Cardiac fibroblast (primary cell): ENCODE results near the gene RHOJ.

ENCODE experiments used
- DNase-seq, 2 donors: peaks; one replicate each; pipeline versions ENCODE4 v3.0.0 to v3.0.0-alpha.2; 2010; ENCODE audit warnings: low read depth in 2 of 2
- H3K4me3 ChIP-seq, 2 donors: replicated peaks in 1 of 2; 1 replicate in 1 of 2; 2 replicates in 1 of 2; pipeline ENCODE4 v1.5.1; 2011; ENCODE audit warnings: low read depth in 2 of 2, low read length in 2 of 2, mild to moderate bottlenecking in 2 of 2, moderate library complexity in 1 of 2
- CTCF ChIP-seq: IDR thresholded peaks from one replicate; pipeline ENCODE4 v1.5.1; 2011; ENCODE audit warnings: low read depth, mild to moderate bottlenecking, low read length, inconsistent platforms

The RHOJ gene

GRCh38 chr14:63269561-63270225, 65.5 kb downstream of the RHOJ start:
- DNase-seq, result no peak
- TF ChIP-seq CTCF, result no peak
- no peak overlapping the region for H3K4me3 ChIP-seq

GRCh38 chr14:63273129-63273528, 68.9 kb downstream of the RHOJ start:
- peak in 1 of 2 donors; percentile 19 for DNase-seq
- H3K4me3 ChIP-seq, result no peak overlapping the region
- no peak for TF ChIP-seq CTCF

DNA sequence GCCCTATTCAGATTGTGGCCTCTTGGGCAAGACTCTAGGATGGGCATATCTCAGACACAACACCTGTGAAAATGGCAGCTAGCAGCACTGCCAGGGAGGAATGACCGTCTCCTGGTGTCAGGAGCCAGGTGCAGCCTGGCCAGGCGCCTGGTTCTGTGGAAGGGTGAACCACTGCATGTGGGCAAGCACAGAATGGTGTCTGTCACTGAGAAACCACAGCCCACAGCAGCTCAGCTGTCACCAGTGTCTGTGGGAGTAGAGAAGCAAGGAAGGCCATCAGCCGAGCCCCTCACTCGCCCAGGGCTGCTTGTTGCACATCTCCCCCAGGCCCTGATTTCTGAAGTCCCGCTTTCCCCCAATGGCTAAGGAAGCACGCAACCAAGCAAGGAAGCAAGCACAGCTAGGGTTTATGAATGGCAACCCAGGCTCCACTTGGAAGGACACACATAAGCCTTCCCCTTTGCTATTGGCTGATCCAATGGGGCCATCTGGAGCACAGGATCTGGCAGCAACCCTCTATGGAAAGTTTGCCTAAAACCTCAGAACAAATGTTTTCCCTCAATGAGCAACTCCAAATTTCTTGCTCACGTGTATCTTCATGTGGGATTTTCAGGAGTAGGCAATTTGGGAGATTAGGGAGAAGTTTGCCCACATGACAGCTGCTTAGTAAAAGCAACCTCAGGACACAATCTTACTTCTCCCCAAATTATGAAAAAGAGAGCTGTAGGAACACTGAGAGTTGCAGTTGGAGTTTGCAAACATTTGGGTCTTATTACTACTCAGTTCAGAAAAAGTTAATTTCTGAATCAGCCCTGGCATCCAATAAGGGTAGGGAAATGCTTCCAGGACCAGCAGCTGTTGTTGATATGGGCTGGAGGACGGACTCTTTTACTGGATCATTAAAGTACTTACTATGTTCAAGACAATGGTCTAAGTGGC, 69.7 kb downstream of the RHOJ start:
- no peak for TF ChIP-seq CTCF
- DNase-seq, result peak in 1 of 2 donors; percentile 36
- no peak overlapping the region for H3K4me3 ChIP-seq

DNA sequence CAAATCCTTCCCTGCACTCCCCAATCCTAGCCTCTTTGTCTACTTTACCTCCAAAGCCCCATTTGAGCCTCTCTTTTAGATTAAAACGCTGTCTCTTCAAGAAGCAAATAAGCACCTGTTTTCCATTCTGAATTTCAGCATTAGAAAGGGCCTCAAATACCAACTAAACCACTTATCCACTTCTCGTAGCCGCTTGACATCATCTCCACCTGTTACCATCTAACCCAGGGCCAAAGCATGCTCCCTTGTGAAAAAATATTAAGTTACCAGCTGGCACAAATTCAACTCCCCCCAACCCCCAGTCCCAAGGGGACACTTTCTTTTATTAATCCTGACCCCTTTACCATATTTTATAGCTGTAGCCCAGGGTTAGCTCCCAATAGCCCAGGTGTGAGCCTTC, 71.4 kb downstream of the RHOJ start:
- TF ChIP-seq CTCF, result no peak

GRCh38 chr14:63276016-63276415, 71.8 kb downstream of the RHOJ start:
- TF ChIP-seq CTCF, result no peak
- H3K4me3 ChIP-seq, result no peak overlapping the region
- DNase-seq, result no peak

More for the DNA sequence above, 71.4 kb downstream of the RHOJ start:
- no peak overlapping the region for H3K4me3 ChIP-seq
- no peak for DNase-seq

DNA sequence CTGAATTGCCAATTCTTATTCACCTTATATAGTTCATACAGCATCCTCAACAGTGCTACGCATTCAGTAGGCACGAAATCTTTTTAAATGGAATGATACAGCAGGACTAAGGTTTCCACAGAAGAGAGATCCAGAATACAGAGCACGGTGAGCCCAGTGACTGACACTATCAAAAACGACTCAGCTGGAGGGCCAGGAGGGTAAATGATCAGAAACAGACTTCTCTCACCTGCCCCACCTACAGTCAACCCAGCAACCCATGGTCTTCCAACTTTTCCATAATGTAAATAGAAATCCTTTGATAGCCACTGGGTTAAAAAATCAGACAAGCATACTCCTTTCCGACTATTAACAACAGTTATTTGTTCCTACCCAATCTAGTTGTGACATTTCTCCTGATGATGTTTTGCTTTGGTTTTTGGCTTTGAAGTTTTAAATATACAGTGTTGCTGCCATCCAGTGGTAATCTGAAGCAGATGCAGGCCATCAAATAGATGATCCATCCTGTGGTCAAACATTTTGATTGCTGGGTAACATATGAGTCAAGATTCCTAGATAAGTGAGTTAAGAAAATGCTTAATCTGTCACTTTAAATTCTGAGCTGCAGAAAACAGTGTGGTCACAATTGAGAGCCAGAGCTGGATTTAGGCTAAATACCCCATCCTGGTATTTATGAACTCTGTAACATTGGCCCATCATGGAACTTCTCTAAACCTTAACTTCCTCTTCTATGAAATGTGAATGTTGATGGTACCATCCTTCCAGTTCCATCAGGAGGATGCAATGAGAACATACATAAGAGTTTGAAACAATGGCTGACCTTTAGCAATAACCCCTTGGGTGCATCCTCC, 72.5 kb downstream of the RHOJ start:
- peak; percentile 73 to 79 for DNase-seq
- H3K4me3 ChIP-seq, result no peak overlapping the region
- TF ChIP-seq CTCF, result peak; percentile 77
